Nephron (organoid): Measurements from ENCODE around the gene SLC8A1.

Source experiments
- H3K27ac Mint-ChIP-seq, 3 experiments: 2 replicates each; pipeline ENCODE4 v1.8.0; 2020; ENCODE audit warnings: mixed read lengths in 3 of 3, mild to moderate bottlenecking in 2 of 3, moderate library complexity in 1 of 3
- H3K27me3 Mint-ChIP-seq: 2 replicates; pipeline ENCODE4 v1.8.0; 2021; ENCODE audit warnings: low read depth, mild to moderate bottlenecking, moderate library complexity, mixed read lengths
- H3K36me3 Mint-ChIP-seq: 2 replicates; pipeline ENCODE4 v1.8.0; 2020; ENCODE audit warnings: low read depth, mixed read lengths
- H3K4me1 Mint-ChIP-seq: 2 replicates; pipeline ENCODE4 v1.8.0; 2020; ENCODE audit warnings: mixed read lengths
- H3K4me3 Mint-ChIP-seq, 3 experiments: 2 replicates each; pipeline ENCODE4 v1.8.0; 2020; ENCODE audit warnings: mild to moderate bottlenecking in 3 of 3, mixed read lengths in 3 of 3, moderate library complexity in 2 of 3
- H3K9me3 Mint-ChIP-seq: 2 replicates; pipeline ENCODE4 v1.8.0; 2020; ENCODE audit warnings: mixed read lengths
- TF ChIP-seq, protein P1 (sequence below), 3 experiments: fragments of 200-600 bp; sonication (generic); IDR thresholded peaks; one replicate each; pipeline ENCODE4 v1.5.0; 2021; ENCODE audit warnings: antibody characterized with exemption in 3 of 3; ENCODE audit not compliant: unreplicated experiment in 3 of 3

Gene SLC8A1

DNA sequence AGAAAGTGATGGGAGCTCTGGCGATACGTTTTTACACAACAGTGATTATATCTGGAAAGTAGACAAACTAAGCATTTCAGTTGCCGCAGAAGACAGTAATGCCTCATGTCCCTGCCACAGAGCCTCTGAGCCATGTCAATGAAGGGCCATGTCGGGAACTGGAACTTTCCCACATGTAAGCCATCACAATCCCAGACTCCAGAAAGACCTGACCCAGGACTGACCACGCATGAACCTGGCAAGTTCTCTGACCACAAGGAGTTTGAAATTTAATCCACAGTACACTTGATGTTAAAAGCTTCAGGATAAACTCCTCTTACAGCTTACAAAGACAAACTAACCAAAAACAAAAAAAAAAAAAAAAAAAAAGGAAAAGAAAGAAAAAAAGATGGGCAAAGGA is 267.3 kb downstream of the SLC8A1 start:
- Mint-ChIP-seq H3K27me3 (no peaks in the 10 kb centered on the region), H3K4me1 (peaks cover 4% of the 10 kb centered on the region), H3K27ac (no peak overlapping the region)

DNA sequence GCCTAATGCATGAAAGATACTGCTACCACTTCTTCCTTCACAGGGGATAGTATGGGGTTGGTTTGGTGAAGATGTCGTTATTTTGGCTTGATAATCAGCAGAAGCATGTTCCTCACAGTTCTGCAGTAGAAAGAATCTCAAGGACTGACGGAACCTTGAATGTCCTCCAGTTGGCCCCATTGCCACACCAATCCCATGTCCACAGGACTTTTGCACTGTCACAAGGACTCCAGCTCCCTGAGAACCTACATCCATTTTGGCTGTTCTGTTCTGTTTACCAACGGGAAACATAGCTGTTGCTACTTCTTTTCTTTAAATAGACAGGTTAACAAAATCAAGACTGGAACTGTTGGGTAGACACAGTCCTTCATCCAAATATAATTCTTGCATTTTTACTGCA is 270.0 kb downstream of the SLC8A1 start:
- H3K27me3 Mint-ChIP-seq, result no peaks in the 10 kb centered on the region
- no peaks in the 10 kb centered on the region for H3K9me3 Mint-ChIP-seq
- H3K27ac Mint-ChIP-seq, result no peak overlapping the region
- H3K4me1 Mint-ChIP-seq, result peaks cover 11% of the 10 kb centered on the region
- no peaks in the 10 kb centered on the region for H3K36me3 Mint-ChIP-seq
- no peak overlapping the region for H3K4me3 Mint-ChIP-seq
- TF ChIP-seq, protein P1, sequence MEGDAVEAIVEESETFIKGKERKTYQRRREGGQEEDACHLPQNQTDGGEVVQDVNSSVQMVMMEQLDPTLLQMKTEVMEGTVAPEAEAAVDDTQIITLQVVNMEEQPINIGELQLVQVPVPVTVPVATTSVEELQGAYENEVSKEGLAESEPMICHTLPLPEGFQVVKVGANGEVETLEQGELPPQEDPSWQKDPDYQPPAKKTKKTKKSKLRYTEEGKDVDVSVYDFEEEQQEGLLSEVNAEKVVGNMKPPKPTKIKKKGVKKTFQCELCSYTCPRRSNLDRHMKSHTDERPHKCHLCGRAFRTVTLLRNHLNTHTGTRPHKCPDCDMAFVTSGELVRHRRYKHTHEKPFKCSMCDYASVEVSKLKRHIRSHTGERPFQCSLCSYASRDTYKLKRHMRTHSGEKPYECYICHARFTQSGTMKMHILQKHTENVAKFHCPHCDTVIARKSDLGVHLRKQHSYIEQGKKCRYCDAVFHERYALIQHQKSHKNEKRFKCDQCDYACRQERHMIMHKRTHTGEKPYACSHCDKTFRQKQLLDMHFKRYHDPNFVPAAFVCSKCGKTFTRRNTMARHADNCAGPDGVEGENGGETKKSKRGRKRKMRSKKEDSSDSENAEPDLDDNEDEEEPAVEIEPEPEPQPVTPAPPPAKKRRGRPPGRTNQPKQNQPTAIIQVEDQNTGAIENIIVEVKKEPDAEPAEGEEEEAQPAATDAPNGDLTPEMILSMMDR (IDR thresholded peaks at IDR 0.05; ENCODE audit: unreplicated experiment in 3 of 3), result no peak

More for the DNA sequence above, 267.3 kb downstream of the SLC8A1 start:
- Mint-ChIP-seq H3K9me3 (no peaks in the 10 kb centered on the region), H3K4me3 (no peak overlapping the region), H3K36me3 (no peaks in the 10 kb centered on the region)
- TF ChIP-seq, protein P1 (IDR thresholded peaks at IDR 0.05; ENCODE audit: unreplicated experiment in 3 of 3), result no peak

DNA sequence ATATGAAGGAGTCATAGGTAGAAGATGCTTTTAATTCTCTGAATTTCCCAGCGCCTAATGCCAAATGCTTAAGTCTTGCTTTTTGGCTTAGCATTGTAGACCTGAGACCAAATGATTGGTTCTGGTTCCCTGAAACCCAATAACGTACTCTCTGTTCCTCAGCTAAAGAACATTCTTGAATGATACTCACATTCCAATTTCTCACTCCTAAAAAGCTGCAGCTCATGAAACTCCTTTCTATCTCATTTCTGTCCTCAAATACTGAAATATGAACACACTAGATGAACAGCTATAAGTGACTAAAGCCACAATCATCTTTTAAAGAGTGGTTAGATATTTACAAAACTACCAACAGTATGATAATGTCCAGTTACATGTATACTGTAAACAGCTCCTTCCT is 272.1 kb downstream of the SLC8A1 start:
- Mint-ChIP-seq H3K36me3 (no peaks in the 10 kb centered on the region), H3K4me3 (no peak overlapping the region), H3K9me3 (no peaks in the 10 kb centered on the region), H3K27ac (no peak overlapping the region), H3K4me1 (peaks cover 11% of the 10 kb centered on the region), H3K27me3 (no peaks in the 10 kb centered on the region)
- TF ChIP-seq, protein P1 (IDR thresholded peaks at IDR 0.05; ENCODE audit: unreplicated experiment in 3 of 3), result no peak

DNA sequence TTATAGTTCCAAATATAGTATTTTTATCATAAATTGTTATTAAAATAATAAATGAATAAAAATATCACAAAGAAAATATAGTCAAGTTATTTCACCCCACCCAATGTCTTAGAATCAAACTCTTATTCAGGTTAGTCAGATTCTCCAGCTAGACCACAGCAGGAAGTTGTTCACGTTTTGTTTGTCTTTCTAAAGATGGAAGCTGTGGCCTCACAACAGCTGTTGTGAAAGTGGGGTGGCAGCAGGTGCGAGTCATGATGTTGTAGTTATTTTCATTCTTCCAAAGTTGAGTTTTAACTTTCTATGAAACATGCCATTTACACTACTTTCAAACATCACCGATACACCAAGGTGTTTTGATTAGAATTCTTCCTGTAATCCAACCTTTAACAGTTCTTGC is 272.9 kb downstream of the SLC8A1 start:
- no peak overlapping the region for H3K4me3 Mint-ChIP-seq
- H3K4me1 Mint-ChIP-seq, result peaks cover 11% of the 10 kb centered on the region
- no peaks in the 10 kb centered on the region for H3K27me3 Mint-ChIP-seq
- H3K9me3 Mint-ChIP-seq, result no peaks in the 10 kb centered on the region
- TF ChIP-seq, protein P1 (IDR thresholded peaks at IDR 0.05; ENCODE audit: unreplicated experiment in 3 of 3), result no peak
- H3K27ac Mint-ChIP-seq, result no peak overlapping the region
- H3K36me3 Mint-ChIP-seq, result no peaks in the 10 kb centered on the region

DNA sequence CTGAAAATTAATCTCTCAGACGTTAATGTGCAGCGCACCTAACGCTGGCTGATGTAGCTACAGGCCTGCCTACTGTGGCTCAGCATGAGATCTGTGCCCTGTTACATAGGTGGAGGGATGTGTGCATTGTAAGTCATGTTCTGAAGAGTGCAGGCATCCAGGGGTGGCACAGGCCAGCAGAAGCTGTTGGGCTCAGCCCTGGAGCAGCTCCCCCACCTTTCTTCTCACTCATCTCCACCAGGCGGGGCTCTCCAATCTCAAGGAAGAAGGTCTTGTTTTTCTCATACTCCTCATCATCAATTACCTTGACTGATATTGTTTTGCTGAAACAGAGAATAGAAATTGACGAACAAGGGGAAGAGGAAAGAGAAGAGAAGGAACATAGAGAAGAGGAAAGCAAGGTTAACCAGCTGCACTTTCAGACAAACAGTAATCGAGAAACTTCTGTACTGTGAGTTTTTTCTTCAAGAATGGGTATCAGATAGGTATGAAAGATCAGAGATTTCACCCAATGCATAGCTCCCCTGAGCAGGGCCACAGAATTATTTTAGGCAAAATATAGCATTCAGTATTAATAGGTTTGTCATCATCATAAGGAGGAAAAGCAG is 273.6 kb downstream of the SLC8A1 start:
- Mint-ChIP-seq H3K36me3 (no peaks in the 10 kb centered on the region), H3K4me3 (no peak overlapping the region), H3K9me3 (no peaks in the 10 kb centered on the region), H3K4me1 (peaks cover 11% of the 10 kb centered on the region), H3K27me3 (no peaks in the 10 kb centered on the region), H3K27ac (no peak overlapping the region)
- TF ChIP-seq, protein P1 (IDR thresholded peaks at IDR 0.05; ENCODE audit: unreplicated experiment in 3 of 3), result no peak

DNA sequence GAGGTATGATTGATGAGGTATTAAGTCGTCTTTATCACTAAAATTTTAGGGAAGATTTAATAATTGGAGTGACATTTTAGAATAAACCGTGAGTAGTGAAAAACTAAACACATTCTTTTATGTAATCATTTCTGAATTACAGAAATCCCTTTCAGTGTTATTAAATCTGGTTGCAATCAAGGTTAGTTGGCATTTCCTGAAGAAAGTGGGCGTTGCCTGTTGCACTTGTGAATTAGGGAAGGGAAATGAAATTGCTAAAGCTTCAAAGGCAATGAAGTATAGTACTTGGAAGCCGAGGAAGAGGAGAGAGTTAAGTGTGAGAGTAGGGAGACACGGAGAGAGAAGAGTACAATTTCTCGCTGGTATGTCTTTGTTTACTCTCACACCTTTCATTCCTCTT is 274.5 kb downstream of the SLC8A1 start:
- Mint-ChIP-seq H3K4me1 (peaks cover 11% of the 10 kb centered on the region), H3K36me3 (no peaks in the 10 kb centered on the region), H3K9me3 (no peaks in the 10 kb centered on the region), H3K27ac (no peak overlapping the region), H3K4me3 (no peak overlapping the region), H3K27me3 (no peaks in the 10 kb centered on the region)
- TF ChIP-seq, protein P1 (IDR thresholded peaks at IDR 0.05; ENCODE audit: unreplicated experiment in 3 of 3), result no peak
